CD4-positive, alpha-beta T cell (primary cell): ENCODE data around the gene SAMD3. TPM values are rescaled to one million over a fixed set of nuclear protein-coding genes. Genes with fewer than 3 reads are reported as not detected.

Source experiments
- ATAC-seq: fragments of 200-7000 bp; cut with Tn5 transposase; one replicate; pipeline ENCODE4 v1.10.0; 2022; ENCODE audit warnings: mild to moderate bottlenecking; ENCODE audit not compliant: poor library complexity
- CTCF ChIA-PET: fragments of 350-600 bp; sonication (Branson Sonifier 250); formaldehyde crosslinking; loops from one replicate; lab custom pipeline; 2021; ENCODE audit warnings: antibody characterized with exemption, inconsistent platforms; lab: Charles Lee
- POLR2A ChIA-PET: fragments of 350-600 bp; sonication (Branson Sonifier 250); formaldehyde crosslinking; loops from one replicate; lab custom pipeline; 2021; ENCODE audit warnings: antibody characterized with exemption, inconsistent platforms; lab: Charles Lee
- DNase-seq, 14 experiments: peaks; one replicate each; pipeline ENCODE4 v3.0.0-alpha.2; 2013 to 2020; ENCODE audit warnings: mixed read lengths in 2 of 14
- H3K27ac ChIP-seq, 2 donors: one replicate each; pipeline versions ENCODE4 v1.5.1 to v1.7.0; 2013; ENCODE audit warnings: low read length in 2 of 2, low read depth in 1 of 2, mild to moderate bottlenecking in 1 of 2
- H3K27me3 ChIP-seq, 2 experiments: 1 replicate in 1 of 2; 2 replicates in 1 of 2; pipeline versions ENCODE4 v1.6.1 to v1.7.0; 2013; ENCODE audit warnings: low read length in 2 of 2, control low read depth in 1 of 2, mild to moderate bottlenecking in 1 of 2, moderate library complexity in 1 of 2; ENCODE audit not compliant: insufficient read depth in 2 of 2, control insufficient read depth in 1 of 2
- H3K36me3 ChIP-seq: one replicate; pipeline ENCODE4 v1.6.1; 2013; ENCODE audit warnings: low read length, control low read depth; ENCODE audit not compliant: insufficient read depth
- H3K4me1 ChIP-seq: one replicate; pipeline ENCODE4 v1.6.1; 2013; ENCODE audit warnings: low read length, control low read depth; ENCODE audit not compliant: insufficient read depth
- H3K4me3 ChIP-seq: one replicate; pipeline ENCODE4 v1.5.1; 2013; ENCODE audit warnings: mild to moderate bottlenecking, low read length, moderate library complexity
- H3K9me3 ChIP-seq, 2 experiments: 1 replicate in 1 of 2; 2 replicates in 1 of 2; pipeline versions ENCODE4 v1.6.1 to v1.7.0; 2013; ENCODE audit warnings: low read length in 2 of 2, mild to moderate bottlenecking in 2 of 2, control low read depth in 1 of 2, moderate library complexity in 1 of 2; ENCODE audit not compliant: control insufficient read depth in 1 of 2, insufficient read depth in 1 of 2
- H3K27ac Mint-ChIP-seq: one replicate; pipeline ENCODE4 v1.8.0; 2020; ENCODE audit warnings: mixed read lengths
- H3K27me3 Mint-ChIP-seq: one replicate; pipeline ENCODE4 v1.8.0; 2021; ENCODE audit warnings: mixed read lengths
- H3K36me3 Mint-ChIP-seq: one replicate; pipeline ENCODE4 v1.8.0; 2021; ENCODE audit warnings: low read depth, mixed read lengths
- H3K4me1 Mint-ChIP-seq: one replicate; pipeline ENCODE4 v1.8.0; 2021; ENCODE audit warnings: low read depth, mixed read lengths
- H3K4me3 Mint-ChIP-seq: one replicate; pipeline ENCODE4 v1.8.0; 2020; ENCODE audit warnings: mild to moderate bottlenecking, mixed read lengths
- H3K9me3 Mint-ChIP-seq: one replicate; pipeline ENCODE4 v1.8.0; 2020; ENCODE audit warnings: mixed read lengths
- CTCF ChIP-seq: fragments of 200-600 bp; IDR thresholded peaks from one replicate; pipeline ENCODE4 v1.8.0; 2022; ENCODE audit warnings: antibody characterized with exemption, mild to moderate bottlenecking
- intact Hi-C, 2 experiments: fragments of 100-400 bp; cut with DNase I in 1 of 2; cut with micrococcal nuclease in 1 of 2; formaldehyde crosslinking; loops; one replicate each; pipeline versions ENCODE4 v1.15.1 to v1.9.0; 2023 to 2025; cut with DNase I, micrococcal nuclease
- total RNA-seq, 174 experiments: library from RNA in 2 of 174; stranded (reverse) in 2 of 174; gene quantifications; one replicate each; pipeline ENCODE4 v1.2.3 and lab custom pipeline; 2021 to 2026

Gene SAMD3
- total RNA-seq, 2 experiments from 2014 or later: 24.3 to 28.7 TPM

GRCh38 chr6:130259557-130259956 lies 36.8 kb upstream of the SAMD3 start:
- intact Hi-C loops: no loop called here
- Mint-ChIP-seq H3K27me3 (no peaks in the 10 kb centered on the region), H3K9me3 (peaks cover 4% of the 10 kb centered on the region), H3K4me1 (peaks cover 28% of the 10 kb centered on the region), H3K27ac (peak overlapping the region; percentile 50), H3K36me3 (no peaks in the 10 kb centered on the region), H3K4me3 (peak overlapping the region; percentile 71)
- POLR2A ChIA-PET: interaction anchor here (0.7 kb wide), 1 partner anchor 24 kb away, joined by 3 read pairs; no protein-coding TSS in a partner anchor
- Histone ChIP-seq H3K27ac (peak overlapping the region in 1 of 2 donors; percentile 8), H3K36me3 (no peaks in the 10 kb centered on the region), H3K27me3 (no peaks in the 10 kb centered on the region), H3K4me3 (no peak overlapping the region), H3K9me3 (no peaks in the 10 kb centered on the region), H3K4me1 (peaks cover 19% of the 10 kb centered on the region)
- ATAC-seq: no peak
- CTCF ChIA-PET: no interaction called here
- TF ChIP-seq CTCF: no peak
- DNase-seq: peak in 1 of 14 experiments; percentile 4

GRCh38 chr6:130259140-130259539 lies 36.4 kb upstream of the SAMD3 start:
- Histone ChIP-seq H3K27ac (no peak overlapping the region), H3K27me3 (no peaks in the 10 kb centered on the region), H3K9me3 (no peaks in the 10 kb centered on the region), H3K36me3 (no peaks in the 10 kb centered on the region), H3K4me3 (no peak overlapping the region), H3K4me1 (peaks cover 19% of the 10 kb centered on the region)
- no peak overlapping the region for H3K27ac Mint-ChIP-seq
- DNase-seq: no peak
- H3K9me3 Mint-ChIP-seq: peaks cover 4% of the 10 kb centered on the region
- ATAC-seq: no peak
- CTCF ChIA-PET: no interaction called here
- no peaks in the 10 kb centered on the region for H3K27me3 Mint-ChIP-seq
- TF ChIP-seq CTCF: no peak
- H3K4me3 Mint-ChIP-seq: peak overlapping the region; percentile 56
- POLR2A ChIA-PET: interaction anchor here (0.7 kb wide), 1 partner anchor 24 kb away, joined by 3 read pairs; no protein-coding TSS in a partner anchor
- peaks cover 28% of the 10 kb centered on the region for H3K4me1 Mint-ChIP-seq
- H3K36me3 Mint-ChIP-seq: no peaks in the 10 kb centered on the region
- intact Hi-C loops: no loop called here

GRCh38 chr6:130252527-130253237 lies 29.9 kb upstream of the SAMD3 start:
- Histone ChIP-seq H3K27ac (no peak overlapping the region), H3K4me1 (no peaks in the 10 kb centered on the region), H3K4me3 (no peak overlapping the region), H3K27me3 (no peaks in the 10 kb centered on the region), H3K36me3 (no peaks in the 10 kb centered on the region), H3K9me3 (no peaks in the 10 kb centered on the region)
- H3K27ac Mint-ChIP-seq: no peak overlapping the region
- intact Hi-C loops: no loop called here
- no peaks in the 10 kb centered on the region for H3K27me3 Mint-ChIP-seq
- no peak for TF ChIP-seq CTCF
- no peak overlapping the region for H3K4me3 Mint-ChIP-seq
- no peak for ATAC-seq
- H3K4me1 Mint-ChIP-seq: no peaks in the 10 kb centered on the region
- DNase-seq: no peak
- CTCF ChIA-PET: no interaction called here
- no peaks in the 10 kb centered on the region for H3K36me3 Mint-ChIP-seq
- POLR2A ChIA-PET: interaction anchor here (1.1 kb wide), 1 partner anchor 29 kb away, joined by 3 read pairs; no protein-coding TSS in a partner anchor
- H3K9me3 Mint-ChIP-seq: peaks cover 2% of the 10 kb centered on the region
